Stimulated activated CD4-positive, alpha-beta T cell treated with anti-CD3 and anti-CD28 coated beads, Interleukin-12 subunit alpha, Interleukin-12 subunit beta, amount 100 ng/mL, for 48 hours (primary cell): ENCODE data around the gene ZNF160.
"Not testable (repeated sequence)": the region's sequence is repeated elsewhere in the genome, so short reads cannot be mapped to it uniquely, and the experiment has no call there.

Source experiments
- DNase-seq, 3 donors: peaks; one replicate each; pipeline ENCODE4 v3.0.0-alpha.2; 2020; ENCODE audit warnings: low read depth in 2 of 3, low spot score in 1 of 3

The ZNF160 gene

DNA sequence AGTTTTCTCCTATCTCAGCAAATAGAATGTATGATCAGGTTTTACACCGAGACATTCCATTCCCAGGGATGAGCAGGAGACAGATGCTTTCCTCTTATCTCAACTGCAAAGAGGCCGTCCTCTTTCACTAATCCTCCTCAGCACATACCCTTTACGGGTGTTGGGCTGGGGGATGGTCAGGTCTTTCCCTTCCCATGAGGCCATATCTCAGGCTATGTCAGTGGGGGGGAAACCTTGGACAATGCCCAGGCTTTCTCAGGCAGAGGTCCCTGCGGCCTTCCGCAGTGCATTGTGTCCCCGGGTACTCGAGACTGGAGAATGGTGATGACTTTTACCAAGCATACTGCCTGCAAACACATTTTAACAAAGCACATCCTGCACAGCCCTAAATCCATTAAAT is 74.9 kb downstream of the ZNF160 start:
- not testable (repeated sequence) for DNase-seq

- no peak for DNase-seq
These were observed 83.5 kb downstream of the ZNF160 start for GRCh38 chr19:53019684-53020083.
